Kidney epithelial cell (primary cell): ENCODE measurements around the gene VAMP5. TPM values are rescaled to one million over a fixed set of nuclear protein-coding genes. Genes with fewer than 3 reads are reported as not detected.

Experiments
- DNase-seq: peaks from one replicate; pipeline ENCODE4 v3.0.0-alpha.2; 2010; ENCODE audit warnings: low read depth
- H3K27me3 ChIP-seq: 2 replicates; pipeline ENCODE4 v1.6.0; 2011; ENCODE audit warnings: low read length; ENCODE audit not compliant: control insufficient read depth, insufficient read depth
- H3K36me3 ChIP-seq: 2 replicates; pipeline ENCODE4 v1.5.1; 2011; ENCODE audit warnings: low read length; ENCODE audit not compliant: control insufficient read depth, insufficient read depth
- H3K4me3 ChIP-seq: 2 replicates; pipeline ENCODE4 v1.5.1; 2011; ENCODE audit warnings: low read depth, mild to moderate bottlenecking, control low read depth, low read length
- total RNA-seq: library from RNA; depleted of rRNA; stranded (reverse); fragments of >200 nt; gene quantifications from 2 replicates; pipeline ENCODE4 v1.2.3, GENCODE V29; 2015
- TF ChIP-seq, protein P1 (sequence below): IDR thresholded peaks from 2 replicates; pipeline ENCODE4 v1.5.1; 2011; ENCODE audit warnings: mild to moderate bottlenecking, moderate library complexity, low read length, control low read depth, inconsistent platforms; ENCODE audit not compliant: insufficient read depth, poor library complexity, severe bottlenecking

Gene VAMP5
- total RNA-seq, 1 donor from 2014 or later = 16.5 TPM

GRCh38 chr2:85580206-85580605, 4.0 kb upstream of the VAMP5 start:
- DNase-seq = no peak
- TF ChIP-seq, protein P1, sequence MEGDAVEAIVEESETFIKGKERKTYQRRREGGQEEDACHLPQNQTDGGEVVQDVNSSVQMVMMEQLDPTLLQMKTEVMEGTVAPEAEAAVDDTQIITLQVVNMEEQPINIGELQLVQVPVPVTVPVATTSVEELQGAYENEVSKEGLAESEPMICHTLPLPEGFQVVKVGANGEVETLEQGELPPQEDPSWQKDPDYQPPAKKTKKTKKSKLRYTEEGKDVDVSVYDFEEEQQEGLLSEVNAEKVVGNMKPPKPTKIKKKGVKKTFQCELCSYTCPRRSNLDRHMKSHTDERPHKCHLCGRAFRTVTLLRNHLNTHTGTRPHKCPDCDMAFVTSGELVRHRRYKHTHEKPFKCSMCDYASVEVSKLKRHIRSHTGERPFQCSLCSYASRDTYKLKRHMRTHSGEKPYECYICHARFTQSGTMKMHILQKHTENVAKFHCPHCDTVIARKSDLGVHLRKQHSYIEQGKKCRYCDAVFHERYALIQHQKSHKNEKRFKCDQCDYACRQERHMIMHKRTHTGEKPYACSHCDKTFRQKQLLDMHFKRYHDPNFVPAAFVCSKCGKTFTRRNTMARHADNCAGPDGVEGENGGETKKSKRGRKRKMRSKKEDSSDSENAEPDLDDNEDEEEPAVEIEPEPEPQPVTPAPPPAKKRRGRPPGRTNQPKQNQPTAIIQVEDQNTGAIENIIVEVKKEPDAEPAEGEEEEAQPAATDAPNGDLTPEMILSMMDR = no peak
- Histone ChIP-seq H3K27me3 (no peaks in the 10 kb centered on the region), H3K4me3 (no peak overlapping the region), H3K36me3 (no peaks in the 10 kb centered on the region)

DNA sequence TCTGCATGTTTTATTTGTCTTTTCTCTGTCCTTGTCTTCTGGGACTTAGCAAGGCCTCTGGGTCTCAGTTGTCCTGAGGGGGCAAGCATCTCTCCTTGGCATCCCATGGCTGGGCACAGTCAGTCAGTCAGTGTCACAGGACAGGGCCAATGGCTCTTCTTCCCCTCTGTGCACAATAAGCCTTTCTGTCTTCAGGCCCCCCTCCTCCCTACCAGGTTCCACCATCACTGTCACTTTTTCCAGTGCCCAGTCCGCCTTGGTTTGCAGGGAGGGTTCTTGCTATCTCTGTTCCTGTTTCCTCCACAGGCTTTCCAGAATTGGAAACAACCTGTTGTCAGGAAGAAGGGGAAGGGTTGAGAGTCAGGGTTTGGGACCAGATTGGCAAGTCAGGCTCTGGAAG, 1.7 kb upstream of the VAMP5 start:
- no peak overlapping the region for H3K4me3 ChIP-seq
- TF ChIP-seq, protein P1 = no peak
- H3K27me3 ChIP-seq = no peaks in the 10 kb centered on the region
- no peaks in the 10 kb centered on the region for H3K36me3 ChIP-seq
- no peak for DNase-seq

DNA sequence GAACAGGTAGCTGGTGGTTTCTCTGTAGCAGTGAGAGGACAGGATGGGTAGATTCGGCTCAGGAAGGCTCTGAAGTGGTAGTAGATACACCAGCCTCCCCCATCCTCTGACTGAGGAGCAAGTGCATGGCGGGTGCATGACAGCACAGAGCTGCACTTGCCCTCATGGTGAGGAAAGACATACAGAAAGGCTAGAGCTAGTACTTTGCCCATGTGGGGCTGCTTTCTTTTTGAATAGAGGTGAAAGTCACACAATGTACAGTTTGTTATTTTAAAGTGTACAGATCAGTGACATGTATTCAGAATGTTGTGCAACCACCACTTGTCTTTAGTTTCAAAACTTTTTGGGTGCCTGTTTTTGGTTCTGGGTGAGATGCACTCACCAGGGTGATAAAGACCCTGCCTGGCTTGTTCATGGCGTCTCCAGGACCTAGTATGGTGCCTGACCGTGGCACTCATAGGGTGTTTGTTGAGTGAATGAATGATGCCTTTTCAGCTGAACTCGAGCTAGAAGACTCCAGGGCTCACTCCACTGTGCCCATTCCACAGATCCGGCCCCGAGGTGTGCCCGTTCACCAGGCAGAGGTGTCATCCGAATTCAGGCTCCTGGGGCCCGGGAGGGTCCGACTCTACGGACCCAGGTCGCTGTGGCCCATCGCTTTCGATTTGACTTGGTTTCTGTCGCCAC, 421 bp upstream of the VAMP5 start:
- DNase-seq = no peak
- H3K36me3 ChIP-seq = no peaks in the 10 kb centered on the region
- no peaks in the 10 kb centered on the region for H3K27me3 ChIP-seq
- H3K4me3 ChIP-seq = peak overlapping the region; percentile 16
- TF ChIP-seq, protein P1 = no peak

GRCh38 chr2:85584857-85585780, 888 bp downstream of the VAMP5 start:
- DNase-seq = no peak
- Histone ChIP-seq H3K4me3 (peak overlapping the region; percentile 39), H3K36me3 (no peaks in the 10 kb centered on the region), H3K27me3 (no peaks in the 10 kb centered on the region)
- TF ChIP-seq, protein P1 = no peak

GRCh38 chr2:85585781-85586105, 1.5 kb downstream of the VAMP5 start:
- DNase-seq = no peak
- Histone ChIP-seq H3K36me3 (no peaks in the 10 kb centered on the region), H3K4me3 (no peak overlapping the region), H3K27me3 (no peaks in the 10 kb centered on the region)
- TF ChIP-seq, protein P1 = no peak
